GM10266 (cell line): Measurements from ENCODE around the gene CREG2.

Source experiments
- DNase-seq: peaks from one replicate; pipeline ENCODE4 v3.0.0; 2012; ENCODE audit errors: extremely low spot score
- CTCF ChIP-seq: IDR thresholded peaks from 2 replicates; pipeline ENCODE4 v1.5.1; 2012; ENCODE audit warnings: mild to moderate bottlenecking, low read depth; ENCODE audit not compliant: control insufficient read depth, insufficient read depth; ENCODE audit errors: missing control alignments

The CREG2 gene

GRCh38 chr2:101379091-101379490 lies 8.2 kb downstream of the CREG2 start:
- no peak for DNase-seq
- no peak for TF ChIP-seq CTCF

DNA sequence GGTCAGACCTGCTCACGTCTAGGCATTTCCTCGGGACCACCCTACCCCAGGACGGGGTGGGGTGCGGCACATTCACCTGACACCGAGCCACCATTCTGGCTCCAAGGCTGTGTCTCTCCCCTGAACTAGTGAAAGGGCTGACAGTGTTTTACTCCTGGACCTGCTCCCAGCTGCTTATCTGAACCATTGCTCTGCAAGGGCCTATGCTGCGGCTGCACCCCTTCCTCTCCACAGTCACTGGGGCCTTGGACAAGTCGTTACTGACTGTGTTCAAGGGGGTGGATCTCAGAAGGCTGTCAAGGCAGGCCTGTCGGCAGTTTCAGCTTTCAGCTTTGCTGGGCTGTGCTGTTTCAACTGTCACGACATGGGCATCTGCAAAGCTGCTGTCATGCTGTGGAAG lies 11.7 kb downstream of the CREG2 start:
- DNase-seq, result no peak
- no peak for TF ChIP-seq CTCF

DNA sequence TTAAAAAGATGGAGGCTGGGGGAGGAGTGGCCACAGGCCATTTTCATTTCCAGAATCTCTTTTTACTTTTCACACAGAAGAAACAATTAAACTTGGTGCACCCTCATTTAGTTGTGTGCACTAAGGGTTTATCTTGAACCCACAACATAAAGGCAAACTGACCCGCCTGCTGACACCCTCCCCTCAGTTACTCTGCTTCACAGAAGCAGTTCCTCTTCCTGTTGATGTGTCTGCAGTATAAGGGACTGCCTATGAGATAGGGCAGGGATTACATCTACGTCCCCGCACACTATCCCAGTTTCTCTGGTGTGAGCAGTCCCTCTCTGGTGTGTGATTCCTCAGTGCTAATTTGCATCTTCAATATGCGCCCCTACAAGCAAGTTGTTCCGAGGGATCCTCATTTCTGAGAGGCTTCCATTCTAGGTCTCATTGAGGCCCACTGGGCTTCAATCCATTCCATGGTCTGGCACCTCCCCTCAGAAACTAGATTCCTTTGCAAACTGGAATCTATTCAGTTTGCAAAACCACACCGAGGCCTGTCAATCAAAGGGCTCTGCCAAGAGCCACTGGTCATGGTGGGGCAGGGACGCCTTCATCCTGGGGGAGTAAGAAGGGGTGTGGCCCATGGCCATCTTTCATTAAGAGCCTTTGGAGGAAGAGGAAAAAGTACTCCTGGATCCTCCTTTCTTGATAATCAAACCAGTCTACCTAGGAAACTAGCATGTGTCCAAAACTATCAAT lies 12.3 kb downstream of the CREG2 start:
- DNase-seq, result no peak
- no peak for TF ChIP-seq CTCF

DNA sequence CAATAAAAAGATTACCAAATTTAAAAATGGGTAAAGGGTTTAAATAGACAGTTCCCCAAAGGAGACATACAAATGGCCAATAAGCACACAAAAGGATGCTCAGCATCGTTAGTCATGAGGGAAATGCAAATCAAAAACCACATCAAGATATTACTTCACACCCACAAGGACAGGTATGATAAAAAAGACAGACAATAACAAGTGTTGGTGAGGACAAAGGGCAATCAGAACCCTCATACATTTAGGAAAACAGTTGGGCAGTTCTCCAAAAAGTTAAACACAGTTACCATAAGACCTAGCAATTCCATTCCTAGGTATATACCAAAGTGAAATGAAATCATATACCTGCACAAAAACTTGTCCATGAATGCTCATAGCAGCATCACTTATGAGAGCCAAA lies 14.5 kb downstream of the CREG2 start:
- DNase-seq, result no peak
- no peak for TF ChIP-seq CTCF

GRCh38 chr2:101371636-101372035 lies 15.7 kb downstream of the CREG2 start:
- no peak for TF ChIP-seq CTCF
- no peak for DNase-seq

DNA sequence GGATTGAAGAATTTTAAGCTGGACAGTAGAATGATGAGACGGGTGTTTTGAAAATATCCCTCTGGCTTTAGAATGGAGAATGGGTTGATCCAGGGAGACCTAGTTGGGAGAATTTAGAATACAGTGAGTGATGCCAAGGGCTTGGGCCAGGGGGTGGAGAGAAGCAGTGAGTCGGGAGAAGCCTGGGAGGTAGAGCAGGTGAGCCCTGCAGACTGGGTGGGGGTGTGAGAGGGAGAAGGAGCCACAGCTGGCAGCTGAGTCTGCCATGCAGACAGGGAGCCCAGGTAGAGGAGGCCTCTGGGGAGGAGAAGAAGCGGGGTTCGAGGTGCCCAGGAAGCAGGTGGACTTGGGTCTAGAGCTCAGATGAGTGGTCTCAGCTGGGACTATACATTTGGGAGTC lies 18.2 kb downstream of the CREG2 start:
- no peak for DNase-seq
- no peak for TF ChIP-seq CTCF

GRCh38 chr2:101368376-101368775 lies 18.9 kb downstream of the CREG2 start:
- DNase-seq, result no peak
- no peak for TF ChIP-seq CTCF
